GM23338 (cell line): ENCODE data around the gene AP4B1. TPM values are rescaled to one million over a fixed set of nuclear protein-coding genes. Genes with fewer than 3 reads are reported as not detected.

Source experiments
- ATAC-seq: fragments of 200-7000 bp; cut with Tn5 transposase; 3 replicates; pipeline ENCODE4 v1.9.1; 2020
- DNase-seq: peaks from one replicate; pipeline ENCODE4 v3.0.0-alpha.2; 2015; ENCODE audit warnings: low spot score
- H2AFZ ChIP-seq: fragments of 200-600 bp; sonication (generic); 2 replicates; pipeline ENCODE4 v1.8.0; 2016; ENCODE audit warnings: antibody characterized with exemption, mild to moderate bottlenecking, moderate library complexity
- H3F3A ChIP-seq: fragments of 200-600 bp; sonication (generic); replicated peaks from 2 replicates; pipeline ENCODE4 v1.8.0; 2017; ENCODE audit warnings: antibody characterized with exemption, mixed run types, low read depth
- H3K27ac ChIP-seq: fragments of 200-600 bp; sonication (generic); 2 replicates; pipeline ENCODE4 v1.6.1; 2016; ENCODE audit warnings: low read depth
- H3K27me3 ChIP-seq: fragments of 200-600 bp; sonication (generic); 2 replicates; pipeline ENCODE4 v1.8.0; 2016; ENCODE audit warnings: mild to moderate bottlenecking, mixed run types, moderate library complexity; ENCODE audit not compliant: insufficient read depth
- H3K36me3 ChIP-seq: fragments of 200-600 bp; sonication (generic); 2 replicates; pipeline ENCODE4 v1.8.0; 2016; ENCODE audit warnings: mild to moderate bottlenecking; ENCODE audit not compliant: insufficient read depth
- H3K4me1 ChIP-seq: fragments of 200-600 bp; sonication (generic); 2 replicates; pipeline ENCODE4 v1.8.0; 2016; ENCODE audit warnings: mild to moderate bottlenecking, moderate library complexity; ENCODE audit not compliant: insufficient read depth
- H3K4me2 ChIP-seq: fragments of 200-600 bp; sonication (generic); 2 replicates; pipeline ENCODE4 v1.7.1; 2017; ENCODE audit warnings: mixed run types
- H3K4me3 ChIP-seq: fragments of 200-600 bp; sonication (generic); 2 replicates; pipeline ENCODE4 v1.6.1; 2016; ENCODE audit warnings: mixed run types
- H3K79me2 ChIP-seq: fragments of 200-600 bp; sonication (generic); replicated peaks from 2 replicates; pipeline ENCODE4 v1.8.0; 2017; ENCODE audit warnings: mild to moderate bottlenecking; ENCODE audit not compliant: insufficient read depth
- H3K9me2 ChIP-seq: fragments of 200-600 bp; sonication (generic); 2 replicates; pipeline ENCODE4 v1.8.0; 2017; ENCODE audit not compliant: insufficient read depth
- H4K20me1 ChIP-seq: fragments of 200-600 bp; sonication (generic); replicated peaks from 2 replicates; pipeline ENCODE4 v1.8.0; 2017; ENCODE audit warnings: mild to moderate bottlenecking; ENCODE audit not compliant: insufficient read depth
- H3K27ac Mint-ChIP-seq: 2 replicates; pipeline ENCODE4 v1.8.0; 2020; ENCODE audit warnings: inconsistent platforms, mild to moderate bottlenecking, moderate library complexity, mixed read lengths
- H3K27me3 Mint-ChIP-seq: 3 replicates; pipeline ENCODE4 v1.8.0; 2022; ENCODE audit warnings: low read depth, mild to moderate bottlenecking, moderate library complexity, mixed read lengths, inconsistent platforms; ENCODE audit not compliant: insufficient read depth, poor library complexity
- H3K36me3 Mint-ChIP-seq: 3 replicates; pipeline ENCODE4 v1.8.0; 2021; ENCODE audit warnings: low read depth, mild to moderate bottlenecking, inconsistent platforms, moderate library complexity, mixed read lengths
- H3K4me1 Mint-ChIP-seq: 3 replicates; pipeline ENCODE4 v1.8.0; 2020; ENCODE audit warnings: mild to moderate bottlenecking, inconsistent platforms, mixed read lengths
- H3K4me3 Mint-ChIP-seq: 3 replicates; pipeline ENCODE4 v1.8.0; 2021; ENCODE audit warnings: moderate library complexity, mild to moderate bottlenecking, inconsistent platforms, mixed read lengths
- H3K9me3 Mint-ChIP-seq: 3 replicates; pipeline ENCODE4 v1.8.0; 2020; ENCODE audit warnings: moderate library complexity, mild to moderate bottlenecking, inconsistent platforms, mixed read lengths
- CREB1 ChIP-seq: fragments of 250-450 bp; sonication (Bioruptor Pico); IDR thresholded peaks from 2 replicates; pipeline ENCODE4 v1.5.0; 2020; ENCODE audit warnings: low read depth, mild to moderate bottlenecking, moderate library complexity
- EZH2 ChIP-seq: fragments of 200-600 bp; sonication (generic); IDR thresholded peaks from one replicate; pipeline ENCODE4 v1.8.0; 2017; ENCODE audit warnings: antibody characterized with exemption, mild to moderate bottlenecking, low read depth; ENCODE audit not compliant: unreplicated experiment
- EZH2phosphoT487 ChIP-seq: fragments of 200-600 bp; sonication (generic); IDR thresholded peaks from one replicate; pipeline ENCODE4 v1.8.1; 2018; ENCODE audit warnings: antibody characterized with exemption; ENCODE audit not compliant: unreplicated experiment
- JUNB ChIP-seq: IDR thresholded peaks from one replicate; pipeline ENCODE4 v1.6.1; 2016; ENCODE audit warnings: antibody characterized with exemption; ENCODE audit not compliant: unreplicated experiment
- NANOG ChIP-seq: IDR thresholded peaks from 2 replicates; pipeline ENCODE4 v1.6.1; 2016; ENCODE audit warnings: antibody characterized with exemption, borderline replicate concordance
- ZNF114 ChIP-seq: fragments of 250-450 bp; sonication (Bioruptor Pico); IDR thresholded peaks from 2 replicates; pipeline ENCODE4 v1.5.0; 2020; ENCODE audit warnings: mild to moderate bottlenecking, moderate library complexity
- ZNF331 ChIP-seq: fragments of 250-450 bp; sonication (Bioruptor Pico); IDR thresholded peaks from 2 replicates; pipeline ENCODE4 v1.5.0; 2020; ENCODE audit warnings: low read depth, mild to moderate bottlenecking, moderate library complexity
- polyA plus RNA-seq: library from polyadenylated mRNA; unstranded; fragments of >200 nt; fragmentation: Nextera tagmentation; extraction: Ambion mirVana; gene quantifications from 2 replicates; pipeline ENCODE4 v1.2.1, GENCODE V29; 2016
- total RNA-seq: library from RNA; depleted of rRNA; stranded (reverse); fragments of >200 nt; shearing (Covaris generic); gene quantifications from 2 replicates; pipeline ENCODE4 v1.2.3, GENCODE V29; 2014
- TF ChIP-seq, protein P1 (sequence below), 2 experiments: fragments of 200-600 bp in 1 of 2; sonication (generic) in 1 of 2; conservative IDR thresholded peaks; 2 replicates each; pipeline versions ENCODE4 v1.5.1 to v1.6.1; 2016 to 2017; ENCODE audit warnings: antibody characterized with exemption in 2 of 2, low read depth in 2 of 2, mild to moderate bottlenecking in 2 of 2, moderate library complexity in 1 of 2
- TF ChIP-seq, protein P2 (sequence below): IDR thresholded peaks from one replicate; pipeline ENCODE4 v1.6.1; 2018; ENCODE audit warnings: antibody characterized with exemption; ENCODE audit not compliant: unreplicated experiment
- TF ChIP-seq, protein P3 (sequence below): IDR thresholded peaks from 2 replicates; pipeline ENCODE4 v1.6.1; 2016; ENCODE audit warnings: antibody characterized with exemption

Gene AP4B1
- total and polyA plus RNA-seq, 2 experiments from 2014 or later = 7.5 to 13.4 TPM

DNA sequence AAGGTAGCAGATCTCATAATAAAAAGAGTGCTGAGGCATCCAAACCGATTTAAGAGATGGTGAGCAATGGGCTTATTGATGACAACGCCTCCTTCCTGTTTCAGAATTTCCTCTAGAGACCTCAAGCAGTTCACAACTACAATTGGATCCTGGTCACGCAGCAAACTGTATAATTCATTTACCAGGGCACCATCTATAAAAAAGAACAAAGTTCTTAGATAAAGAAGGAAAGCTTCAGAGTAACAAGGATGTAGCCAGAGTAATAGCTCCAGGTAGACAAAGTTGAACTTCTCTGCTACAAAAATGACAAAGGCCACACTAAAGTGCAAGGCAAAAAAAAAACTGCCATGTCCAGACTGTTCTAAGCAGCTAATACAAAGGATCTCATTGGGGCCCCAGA, 3.4 kb downstream of the AP4B1 start:
- Histone ChIP-seq H3K27ac (no peak overlapping the region), H3K4me2 (no peak overlapping the region), H3K4me1 (peaks cover 9% of the 10 kb centered on the region; the same call in 1 of the 2 replicates), H3K79me2 (peaks cover 6% of the 10 kb centered on the region; the same call in 1 of the 2 replicates), H3K27me3 (no peaks in the 10 kb centered on the region), H3K4me3 (no peak overlapping the region), H3F3A (peaks cover 15% of the 10 kb centered on the region), H2AFZ (no peak overlapping the region), H4K20me1 (no peaks in the 10 kb centered on the region), H3K9me2 (no peaks in the 10 kb centered on the region), H3K36me3 (no peaks in the 10 kb centered on the region; the same call in 1 of the 2 replicates)
- H3K36me3 Mint-ChIP-seq = peaks cover 14% of the 10 kb centered on the region
- H3K4me1 Mint-ChIP-seq = peaks cover 8% of the 10 kb centered on the region
- DNase-seq (no peak), ATAC-seq (no peak)
- H3K27ac Mint-ChIP-seq = no peak overlapping the region
- H3K4me3 Mint-ChIP-seq = no peak overlapping the region
- TF ChIP-seq NANOG = no peak
- TF ChIP-seq, protein P1, sequence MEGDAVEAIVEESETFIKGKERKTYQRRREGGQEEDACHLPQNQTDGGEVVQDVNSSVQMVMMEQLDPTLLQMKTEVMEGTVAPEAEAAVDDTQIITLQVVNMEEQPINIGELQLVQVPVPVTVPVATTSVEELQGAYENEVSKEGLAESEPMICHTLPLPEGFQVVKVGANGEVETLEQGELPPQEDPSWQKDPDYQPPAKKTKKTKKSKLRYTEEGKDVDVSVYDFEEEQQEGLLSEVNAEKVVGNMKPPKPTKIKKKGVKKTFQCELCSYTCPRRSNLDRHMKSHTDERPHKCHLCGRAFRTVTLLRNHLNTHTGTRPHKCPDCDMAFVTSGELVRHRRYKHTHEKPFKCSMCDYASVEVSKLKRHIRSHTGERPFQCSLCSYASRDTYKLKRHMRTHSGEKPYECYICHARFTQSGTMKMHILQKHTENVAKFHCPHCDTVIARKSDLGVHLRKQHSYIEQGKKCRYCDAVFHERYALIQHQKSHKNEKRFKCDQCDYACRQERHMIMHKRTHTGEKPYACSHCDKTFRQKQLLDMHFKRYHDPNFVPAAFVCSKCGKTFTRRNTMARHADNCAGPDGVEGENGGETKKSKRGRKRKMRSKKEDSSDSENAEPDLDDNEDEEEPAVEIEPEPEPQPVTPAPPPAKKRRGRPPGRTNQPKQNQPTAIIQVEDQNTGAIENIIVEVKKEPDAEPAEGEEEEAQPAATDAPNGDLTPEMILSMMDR (conservative IDR thresholded peaks at IDR 0.05; ENCODE audit: low read depth in 2 of 2) = no peak
- TF ChIP-seq, protein P2, sequence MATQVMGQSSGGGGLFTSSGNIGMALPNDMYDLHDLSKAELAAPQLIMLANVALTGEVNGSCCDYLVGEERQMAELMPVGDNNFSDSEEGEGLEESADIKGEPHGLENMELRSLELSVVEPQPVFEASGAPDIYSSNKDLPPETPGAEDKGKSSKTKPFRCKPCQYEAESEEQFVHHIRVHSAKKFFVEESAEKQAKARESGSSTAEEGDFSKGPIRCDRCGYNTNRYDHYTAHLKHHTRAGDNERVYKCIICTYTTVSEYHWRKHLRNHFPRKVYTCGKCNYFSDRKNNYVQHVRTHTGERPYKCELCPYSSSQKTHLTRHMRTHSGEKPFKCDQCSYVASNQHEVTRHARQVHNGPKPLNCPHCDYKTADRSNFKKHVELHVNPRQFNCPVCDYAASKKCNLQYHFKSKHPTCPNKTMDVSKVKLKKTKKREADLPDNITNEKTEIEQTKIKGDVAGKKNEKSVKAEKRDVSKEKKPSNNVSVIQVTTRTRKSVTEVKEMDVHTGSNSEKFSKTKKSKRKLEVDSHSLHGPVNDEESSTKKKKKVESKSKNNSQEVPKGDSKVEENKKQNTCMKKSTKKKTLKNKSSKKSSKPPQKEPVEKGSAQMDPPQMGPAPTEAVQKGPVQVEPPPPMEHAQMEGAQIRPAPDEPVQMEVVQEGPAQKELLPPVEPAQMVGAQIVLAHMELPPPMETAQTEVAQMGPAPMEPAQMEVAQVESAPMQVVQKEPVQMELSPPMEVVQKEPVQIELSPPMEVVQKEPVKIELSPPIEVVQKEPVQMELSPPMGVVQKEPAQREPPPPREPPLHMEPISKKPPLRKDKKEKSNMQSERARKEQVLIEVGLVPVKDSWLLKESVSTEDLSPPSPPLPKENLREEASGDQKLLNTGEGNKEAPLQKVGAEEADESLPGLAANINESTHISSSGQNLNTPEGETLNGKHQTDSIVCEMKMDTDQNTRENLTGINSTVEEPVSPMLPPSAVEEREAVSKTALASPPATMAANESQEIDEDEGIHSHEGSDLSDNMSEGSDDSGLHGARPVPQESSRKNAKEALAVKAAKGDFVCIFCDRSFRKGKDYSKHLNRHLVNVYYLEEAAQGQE = no peak
- no peak for TF ChIP-seq EZH2
- no peak for TF ChIP-seq ZNF114
- no peak for TF ChIP-seq ZNF331 (CRISPR knock-in tag)
- TF ChIP-seq EZH2phosphoT487 = no peak
- TF ChIP-seq, protein P3, sequence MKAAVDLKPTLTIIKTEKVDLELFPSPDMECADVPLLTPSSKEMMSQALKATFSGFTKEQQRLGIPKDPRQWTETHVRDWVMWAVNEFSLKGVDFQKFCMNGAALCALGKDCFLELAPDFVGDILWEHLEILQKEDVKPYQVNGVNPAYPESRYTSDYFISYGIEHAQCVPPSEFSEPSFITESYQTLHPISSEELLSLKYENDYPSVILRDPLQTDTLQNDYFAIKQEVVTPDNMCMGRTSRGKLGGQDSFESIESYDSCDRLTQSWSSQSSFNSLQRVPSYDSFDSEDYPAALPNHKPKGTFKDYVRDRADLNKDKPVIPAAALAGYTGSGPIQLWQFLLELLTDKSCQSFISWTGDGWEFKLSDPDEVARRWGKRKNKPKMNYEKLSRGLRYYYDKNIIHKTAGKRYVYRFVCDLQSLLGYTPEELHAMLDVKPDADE = no peak
- no peak for TF ChIP-seq CREB1
- no peaks in the 10 kb centered on the region for H3K9me3 Mint-ChIP-seq
- H3K27me3 Mint-ChIP-seq = peaks cover 8% of the 10 kb centered on the region

DNA sequence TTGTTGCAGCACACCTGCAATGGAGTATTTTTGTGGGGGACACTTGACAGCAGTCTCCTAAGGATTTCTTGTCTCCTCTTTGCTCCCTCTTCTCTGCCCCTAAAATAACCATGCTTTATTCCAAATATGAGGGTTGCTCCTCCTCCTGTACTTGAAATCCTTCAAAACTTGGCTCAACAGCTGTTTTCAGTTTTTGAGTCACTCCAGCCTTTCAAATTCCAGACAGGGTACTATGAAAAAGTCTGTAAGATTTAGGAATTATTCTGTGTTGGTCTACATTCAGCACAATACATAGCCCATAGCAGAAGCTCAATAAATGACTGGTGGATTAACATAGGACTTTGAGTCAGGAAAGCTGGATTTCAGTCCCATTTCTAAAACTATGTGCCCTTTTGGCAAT, 5.5 kb downstream of the AP4B1 start:
- Histone ChIP-seq H2AFZ (no peak overlapping the region), H3K4me1 (peaks cover 9% of the 10 kb centered on the region; the same call in 1 of the 2 replicates), H3K27me3 (no peaks in the 10 kb centered on the region), H3K9me2 (no peaks in the 10 kb centered on the region), H3K4me2 (no peak overlapping the region), H3K27ac (no peak overlapping the region), H3K4me3 (no peak overlapping the region), H4K20me1 (no peaks in the 10 kb centered on the region), H3K36me3 (no peaks in the 10 kb centered on the region; the same call in 1 of the 2 replicates), H3F3A (peaks cover 9% of the 10 kb centered on the region; the same call in 1 of the 2 replicates), H3K79me2 (0 out of 2 replicates have a peak, but pooled peaks cover 6% of the 10 kb centered on the region)
- ATAC-seq (no peak), DNase-seq (no peak)
- Mint-ChIP-seq H3K9me3 (no peaks in the 10 kb centered on the region), H3K27me3 (peaks cover 4% of the 10 kb centered on the region), H3K27ac (no peak overlapping the region), H3K4me3 (no peak overlapping the region), H3K36me3 (peaks cover 10% of the 10 kb centered on the region; the same call in 1 of the 3 replicates), H3K4me1 (peaks cover 5% of the 10 kb centered on the region)
- TF ChIP-seq EZH2phosphoT487 (no peak), CREB1 (no peak), ZNF331 (CRISPR knock-in tag) (no peak), JUNB (no peak)
- TF ChIP-seq, protein P2 = no peak
- TF ChIP-seq, protein P1 (conservative IDR thresholded peaks at IDR 0.05; ENCODE audit: low read depth in 2 of 2) = no peak
